ENCODE data around the gene ARID1B.

The ARID1B gene

DNA sequence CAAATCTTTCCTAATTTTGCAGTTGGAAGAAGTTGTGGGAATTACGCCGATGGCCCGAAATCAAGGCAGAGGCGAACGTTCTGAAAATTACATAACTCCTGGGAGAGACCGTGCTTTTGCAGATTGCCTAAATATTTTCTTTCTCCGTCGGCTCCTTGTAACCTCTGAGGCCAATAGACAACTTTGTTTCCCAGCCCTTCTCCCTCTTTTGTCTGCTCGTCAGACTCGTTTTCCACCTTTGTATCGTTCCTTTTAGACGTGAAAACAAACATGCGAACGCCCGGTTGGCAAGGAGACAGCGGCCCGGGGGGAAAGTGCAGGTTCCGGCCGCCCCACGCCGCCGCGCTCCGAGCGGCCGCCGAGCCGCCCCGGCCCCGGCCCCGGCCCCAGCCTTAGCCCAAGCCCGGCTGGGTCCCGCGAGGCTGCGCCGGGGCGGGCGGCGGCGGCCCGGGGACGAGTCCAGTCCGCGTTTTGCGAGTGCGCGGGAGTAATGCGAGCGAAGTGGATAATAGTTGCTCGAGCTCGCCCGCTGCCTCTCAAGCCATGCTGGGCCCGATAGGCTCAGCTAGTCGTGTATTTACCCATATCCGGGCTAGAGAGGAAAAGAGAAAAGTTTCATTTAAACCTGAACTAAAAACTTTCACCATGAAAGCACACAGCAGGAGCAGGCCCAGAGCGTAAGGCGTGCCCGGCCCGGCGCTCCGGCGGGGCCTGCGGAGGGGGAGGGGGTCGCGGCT is at the start of gene ARID1B:
Gene ARID1B, plus strand, starts transcription at position 539 of the 737 bp plus-strand sequence. CDS start 303 bp downstream, outside the sequence.
- H3K36me3 ChIP-seq (ENCODE audit: control insufficient read depth, insufficient read depth, low read length) = no peaks in the 10 kb centered on the region
- no peaks in the 10 kb centered on the region for H3K9me3 ChIP-seq (ENCODE audit: control insufficient read depth, insufficient read depth, low read length)
- no peaks in the 10 kb centered on the region for H3K27me3 ChIP-seq (ENCODE audit: control insufficient read depth, insufficient read depth, low read length)
- H3K4me1 ChIP-seq (ENCODE audit: control insufficient read depth, insufficient read depth, low read length) = peaks cover 59% of the 10 kb centered on the region
- H3K9ac ChIP-seq (ENCODE audit: low read depth, low read length) = peak within 1 kb of the TSS; percentile 92
- peak within 1 kb of the TSS; percentile 90 for H3K4me3 ChIP-seq (ENCODE audit: low read depth, low read length)
- peak within 1 kb of the TSS; percentile 97 for H3K27ac ChIP-seq (ENCODE audit: low read depth, low read length)

DNA sequence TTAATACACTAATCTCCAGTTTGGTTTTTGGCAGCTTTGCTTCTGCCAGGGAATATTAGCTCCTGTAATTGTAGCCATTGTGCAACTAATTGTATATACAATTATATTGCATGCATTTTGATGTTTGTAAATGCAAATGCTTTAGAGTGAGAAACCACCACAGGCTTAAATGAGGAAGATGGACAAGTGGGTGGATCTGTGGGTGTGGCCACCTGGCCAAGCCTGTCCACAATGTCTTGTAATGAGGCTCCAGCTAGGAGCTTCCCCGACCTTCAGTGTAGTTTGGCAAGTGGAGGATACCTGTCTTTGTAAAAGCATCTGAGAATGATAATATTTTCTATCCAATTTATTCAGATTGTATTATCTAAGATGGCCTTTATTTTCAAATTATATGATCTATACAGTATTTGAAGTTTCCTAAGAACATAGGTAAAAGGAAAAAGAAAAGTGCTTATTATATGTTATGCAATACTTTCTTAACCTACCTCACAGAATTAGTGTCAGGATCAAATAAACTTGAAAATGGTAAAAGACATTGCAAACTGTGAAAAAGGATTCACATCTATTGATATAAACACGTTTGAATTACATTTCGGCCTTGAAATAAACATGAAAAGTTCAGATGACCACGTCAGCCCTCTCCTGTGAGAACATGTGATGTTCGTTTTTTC is 49.3 kb upstream of the ARID1B start:
- no peaks in the 10 kb centered on the region; the same call in 1 of the 2 replicates for H3K4me1 ChIP-seq (ENCODE audit: control insufficient read depth, insufficient read depth, low read length)
- H3K27ac ChIP-seq (ENCODE audit: low read depth, low read length) = no peak overlapping the region
- no peaks in the 10 kb centered on the region for H3K9me3 ChIP-seq (ENCODE audit: control insufficient read depth, insufficient read depth, low read length)
- H3K27me3 ChIP-seq (ENCODE audit: control insufficient read depth, insufficient read depth, low read length) = no peaks in the 10 kb centered on the region
- no peak overlapping the region for H3K4me3 ChIP-seq (ENCODE audit: low read depth, low read length)
- no peaks in the 10 kb centered on the region for H3K36me3 ChIP-seq (ENCODE audit: control insufficient read depth, insufficient read depth, low read length)
- H3K9ac ChIP-seq (ENCODE audit: low read depth, low read length) = no peak overlapping the region

DNA sequence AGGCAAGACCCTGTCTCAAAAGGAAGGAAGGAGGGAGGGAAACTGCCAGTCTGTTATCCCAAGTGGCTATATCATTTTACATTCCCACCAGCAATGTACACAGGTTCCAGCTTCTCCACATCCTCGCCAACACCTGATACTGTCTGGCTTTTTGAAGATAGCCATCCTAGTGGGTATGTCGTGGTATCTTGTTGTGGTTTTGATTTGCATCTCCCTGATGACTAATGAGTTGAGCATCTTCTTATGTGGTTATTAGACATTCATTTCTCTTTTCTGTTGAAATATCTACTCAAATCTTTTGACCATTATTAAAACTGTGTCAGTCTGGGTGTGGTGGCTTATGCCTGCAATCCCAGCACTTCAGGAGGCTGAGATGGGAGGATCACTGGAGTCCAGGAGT is 47.9 kb upstream of the ARID1B start:
- H3K27ac ChIP-seq (ENCODE audit: low read depth, low read length) = no peak overlapping the region
- H3K36me3 ChIP-seq (ENCODE audit: control insufficient read depth, insufficient read depth, low read length) = no peaks in the 10 kb centered on the region
- no peaks in the 10 kb centered on the region for H3K27me3 ChIP-seq (ENCODE audit: control insufficient read depth, insufficient read depth, low read length)
- H3K9ac ChIP-seq (ENCODE audit: low read depth, low read length) = no peak overlapping the region
- H3K4me3 ChIP-seq (ENCODE audit: low read depth, low read length) = no peak overlapping the region
- no peaks in the 10 kb centered on the region for H3K9me3 ChIP-seq (ENCODE audit: control insufficient read depth, insufficient read depth, low read length)
- H3K4me1 ChIP-seq (ENCODE audit: control insufficient read depth, insufficient read depth, low read length) = no peaks in the 10 kb centered on the region; the same call in 1 of the 2 replicates

DNA sequence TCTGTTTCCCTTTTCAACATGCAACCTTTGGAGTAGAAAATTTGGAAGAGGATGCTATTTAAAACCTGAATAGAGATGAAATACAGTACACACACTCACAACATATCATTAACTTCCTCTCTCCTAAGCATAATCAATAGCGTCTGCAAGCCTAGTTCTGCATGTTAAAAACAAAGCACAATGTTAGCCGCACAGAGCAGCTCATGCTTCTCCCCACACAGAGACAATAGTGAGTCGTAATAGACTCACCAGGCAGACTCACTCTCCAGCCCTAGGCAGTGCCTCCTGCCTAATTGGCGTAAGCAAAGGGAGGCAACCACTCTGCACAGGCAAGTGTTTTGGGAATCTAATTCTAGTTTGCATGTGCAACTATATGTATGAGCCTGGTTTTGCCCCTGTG is 45.8 kb upstream of the ARID1B start:
- Histone ChIP-seq H3K4me1 (ENCODE audit: control insufficient read depth, insufficient read depth, low read length) (no peaks in the 10 kb centered on the region; the same call in 1 of the 2 replicates), H3K9ac (ENCODE audit: low read depth, low read length) (no peak overlapping the region), H3K36me3 (ENCODE audit: control insufficient read depth, insufficient read depth, low read length) (no peaks in the 10 kb centered on the region), H3K4me3 (ENCODE audit: low read depth, low read length) (no peak overlapping the region), H3K27ac (ENCODE audit: low read depth, low read length) (no peak overlapping the region), H3K27me3 (ENCODE audit: control insufficient read depth, insufficient read depth, low read length) (no peaks in the 10 kb centered on the region), H3K9me3 (ENCODE audit: control insufficient read depth, insufficient read depth, low read length) (no peaks in the 10 kb centered on the region)

DNA sequence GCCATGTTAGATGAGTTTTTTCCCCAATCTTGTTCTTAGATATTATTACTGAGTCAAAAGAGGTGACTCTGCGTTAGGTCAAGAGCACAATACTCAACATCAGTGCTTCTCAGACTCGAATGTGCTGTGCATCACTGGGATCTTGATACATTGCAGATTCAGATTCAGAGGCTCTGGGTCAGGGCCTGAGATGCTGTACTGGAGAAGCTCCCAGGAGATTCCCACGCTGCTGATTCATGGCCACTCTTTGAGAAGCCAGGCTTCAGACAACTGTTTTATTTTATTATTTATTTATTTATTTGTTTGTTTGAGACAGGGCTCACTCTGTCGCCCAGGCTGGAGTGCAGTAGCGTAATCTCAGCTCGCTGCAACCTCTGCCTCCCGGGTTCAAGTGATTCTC is 41.4 kb upstream of the ARID1B start:
- Histone ChIP-seq H3K4me1 (ENCODE audit: control insufficient read depth, insufficient read depth, low read length) (no peaks in the 10 kb centered on the region; the same call in 1 of the 2 replicates), H3K9ac (ENCODE audit: low read depth, low read length) (no peak overlapping the region), H3K9me3 (ENCODE audit: control insufficient read depth, insufficient read depth, low read length) (peaks cover 3% of the 10 kb centered on the region; the same call in 1 of the 2 replicates), H3K27me3 (ENCODE audit: control insufficient read depth, insufficient read depth, low read length) (no peaks in the 10 kb centered on the region), H3K27ac (ENCODE audit: low read depth, low read length) (no peak overlapping the region), H3K4me3 (ENCODE audit: low read depth, low read length) (no peak overlapping the region), H3K36me3 (ENCODE audit: control insufficient read depth, insufficient read depth, low read length) (no peaks in the 10 kb centered on the region)

DNA sequence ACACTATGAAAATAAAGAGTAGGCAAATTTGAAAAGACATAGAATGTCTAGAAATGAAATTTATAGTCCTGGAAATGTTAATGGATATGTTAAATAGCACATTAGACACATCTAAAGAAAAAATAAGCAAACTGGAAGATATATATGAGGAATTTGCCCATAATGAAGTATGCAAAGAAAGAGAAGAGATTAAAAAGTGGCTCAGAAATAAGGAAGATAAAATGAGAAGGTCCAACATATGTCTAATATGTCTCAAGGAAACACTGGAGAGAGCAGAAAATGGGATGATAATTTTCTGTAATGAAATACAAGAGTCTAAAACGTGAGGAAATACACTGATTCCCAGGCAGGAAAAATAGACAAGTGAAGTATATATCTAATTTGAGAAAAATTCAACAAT is 36.6 kb upstream of the ARID1B start:
- H3K27me3 ChIP-seq (ENCODE audit: control insufficient read depth, insufficient read depth, low read length) = no peaks in the 10 kb centered on the region
- H3K9me3 ChIP-seq (ENCODE audit: control insufficient read depth, insufficient read depth, low read length) = peaks cover 6% of the 10 kb centered on the region; the same call in 1 of the 2 replicates
- H3K9ac ChIP-seq (ENCODE audit: low read depth, low read length) = no peak overlapping the region
- H3K4me3 ChIP-seq (ENCODE audit: low read depth, low read length) = no peak overlapping the region
- no peak overlapping the region for H3K27ac ChIP-seq (ENCODE audit: low read depth, low read length)
- no peaks in the 10 kb centered on the region for H3K36me3 ChIP-seq (ENCODE audit: control insufficient read depth, insufficient read depth, low read length)
- no peaks in the 10 kb centered on the region for H3K4me1 ChIP-seq (ENCODE audit: control insufficient read depth, insufficient read depth, low read length)

DNA sequence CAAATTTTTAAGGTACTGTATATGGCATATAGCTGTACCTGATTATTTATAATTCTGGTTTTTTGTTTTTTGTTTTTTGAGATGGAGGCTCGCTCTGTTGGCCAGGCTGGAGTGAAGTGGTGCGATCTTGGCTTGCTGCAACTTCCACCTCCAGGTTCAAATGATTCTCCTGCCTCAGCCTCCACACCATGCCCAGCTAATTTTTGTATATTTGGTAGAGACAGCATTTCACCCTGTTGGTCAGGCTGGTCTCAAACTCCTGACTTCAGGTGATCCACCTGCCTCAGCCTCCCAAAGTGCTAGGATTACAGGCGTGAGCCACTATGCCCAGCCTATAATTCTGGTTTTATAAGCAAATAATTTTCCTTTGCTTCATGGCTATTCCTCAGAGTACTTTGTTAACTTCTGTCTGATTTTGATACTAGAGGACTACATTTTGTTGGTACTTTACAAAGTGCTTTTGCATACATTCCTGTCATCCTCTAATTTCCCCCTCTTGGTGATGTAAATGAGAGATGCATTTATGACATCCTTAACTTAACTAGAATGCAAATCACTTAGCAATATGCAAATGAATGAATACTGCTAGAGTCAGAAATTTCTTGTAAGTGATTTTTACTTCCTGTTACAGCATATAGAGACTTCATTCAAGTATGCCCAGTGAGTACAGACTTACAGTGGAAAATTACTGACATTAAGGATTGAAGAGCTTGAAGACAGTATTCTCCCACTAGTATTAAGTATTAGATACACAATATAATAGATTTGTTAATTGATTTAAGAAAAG is 35.7 kb upstream of the ARID1B start:
- H3K36me3 ChIP-seq (ENCODE audit: control insufficient read depth, insufficient read depth, low read length) = no peaks in the 10 kb centered on the region
- H3K27me3 ChIP-seq (ENCODE audit: control insufficient read depth, insufficient read depth, low read length) = no peaks in the 10 kb centered on the region
- no peaks in the 10 kb centered on the region for H3K4me1 ChIP-seq (ENCODE audit: control insufficient read depth, insufficient read depth, low read length)
- H3K4me3 ChIP-seq (ENCODE audit: low read depth, low read length) = no peak overlapping the region
- no peak overlapping the region for H3K9ac ChIP-seq (ENCODE audit: low read depth, low read length)
- peaks cover 6% of the 10 kb centered on the region; the same call in 1 of the 2 replicates for H3K9me3 ChIP-seq (ENCODE audit: control insufficient read depth, insufficient read depth, low read length)
- no peak overlapping the region for H3K27ac ChIP-seq (ENCODE audit: low read depth, low read length)

DNA sequence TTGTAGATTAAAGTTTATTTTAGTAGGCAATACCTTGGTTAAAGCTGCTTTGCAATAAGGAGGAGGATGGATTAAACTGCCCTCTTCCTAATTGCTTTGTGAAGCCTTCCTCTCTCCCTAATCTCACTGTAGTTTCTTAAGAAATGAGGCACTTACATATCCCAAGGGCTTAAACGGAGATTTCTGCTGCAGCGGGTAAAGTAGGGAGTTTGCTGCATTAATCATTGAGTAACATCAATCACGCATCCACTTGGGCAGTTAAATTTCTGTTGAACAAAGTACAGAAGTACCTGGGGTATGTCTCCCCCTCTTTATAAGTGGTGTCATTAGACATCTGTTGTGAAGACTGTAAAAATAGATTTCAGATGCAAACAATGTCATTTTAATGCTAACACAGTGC is 29.5 kb upstream of the ARID1B start:
- Histone ChIP-seq H3K27ac (ENCODE audit: low read depth, low read length) (no peak overlapping the region), H3K36me3 (ENCODE audit: control insufficient read depth, insufficient read depth, low read length) (no peaks in the 10 kb centered on the region), H3K4me3 (ENCODE audit: low read depth, low read length) (no peak overlapping the region), H3K9ac (ENCODE audit: low read depth, low read length) (no peak overlapping the region), H3K4me1 (ENCODE audit: control insufficient read depth, insufficient read depth, low read length) (peaks cover 6% of the 10 kb centered on the region; the same call in 1 of the 2 replicates), H3K27me3 (ENCODE audit: control insufficient read depth, insufficient read depth, low read length) (no peaks in the 10 kb centered on the region), H3K9me3 (ENCODE audit: control insufficient read depth, insufficient read depth, low read length) (no peaks in the 10 kb centered on the region)

DNA sequence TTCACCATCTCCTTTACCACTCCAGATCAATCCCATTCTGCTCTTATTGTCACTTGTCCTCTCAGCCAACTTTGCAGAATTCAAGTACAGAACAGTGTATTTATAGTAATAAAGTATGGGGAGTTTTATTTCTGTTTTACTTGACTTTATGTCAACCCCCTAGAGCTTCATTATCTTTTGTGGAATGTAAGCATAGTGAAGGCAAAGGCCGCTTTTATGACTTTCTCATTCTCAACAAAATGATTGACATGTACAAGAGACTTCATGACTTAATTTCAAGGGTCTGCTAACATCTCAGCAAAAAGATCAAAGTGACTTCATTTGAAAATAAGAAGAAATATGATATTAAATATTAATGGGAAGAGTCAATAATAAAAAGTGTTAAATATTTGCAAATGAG is 28.7 kb upstream of the ARID1B start:
- Histone ChIP-seq H3K4me3 (ENCODE audit: low read depth, low read length) (no peak overlapping the region), H3K27me3 (ENCODE audit: control insufficient read depth, insufficient read depth, low read length) (no peaks in the 10 kb centered on the region), H3K9me3 (ENCODE audit: control insufficient read depth, insufficient read depth, low read length) (no peaks in the 10 kb centered on the region), H3K27ac (ENCODE audit: low read depth, low read length) (no peak overlapping the region), H3K9ac (ENCODE audit: low read depth, low read length) (no peak overlapping the region), H3K36me3 (ENCODE audit: control insufficient read depth, insufficient read depth, low read length) (no peaks in the 10 kb centered on the region), H3K4me1 (ENCODE audit: control insufficient read depth, insufficient read depth, low read length) (peaks cover 7% of the 10 kb centered on the region; the same call in 1 of the 2 replicates)

DNA sequence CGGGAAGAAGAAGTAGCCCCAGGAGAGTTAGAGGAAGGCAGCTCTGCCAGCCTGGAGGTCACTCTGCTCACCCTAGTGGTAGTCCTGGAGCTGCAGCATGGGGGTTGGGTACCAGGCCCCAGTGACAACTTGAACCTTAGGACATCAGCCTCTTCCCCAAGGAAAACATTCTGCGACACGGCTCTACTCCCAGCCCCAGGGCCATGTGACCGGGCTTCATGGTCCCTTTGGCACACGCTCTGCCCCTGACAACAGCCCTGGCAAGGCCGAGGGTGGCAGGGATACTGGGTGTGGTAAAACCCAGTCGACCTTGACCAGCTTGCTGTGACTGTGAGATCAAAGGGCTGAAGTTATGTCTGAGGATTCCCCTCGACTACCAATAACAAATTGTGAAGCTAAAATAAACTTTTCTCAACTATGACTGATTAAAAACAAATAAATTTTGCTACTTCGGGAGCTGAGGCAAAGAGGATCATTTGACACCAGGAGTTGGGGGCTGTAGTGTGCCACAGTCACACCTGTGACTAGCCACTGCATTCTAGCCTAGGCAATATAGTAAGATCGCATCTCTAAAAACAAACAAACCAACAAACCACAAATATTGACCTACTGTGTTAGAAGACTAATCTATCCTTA is 24.4 kb upstream of the ARID1B start:
- Histone ChIP-seq H3K4me1 (ENCODE audit: control insufficient read depth, insufficient read depth, low read length) (peaks cover 5% of the 10 kb centered on the region; the same call in 1 of the 2 replicates), H3K4me3 (ENCODE audit: low read depth, low read length) (no peak overlapping the region), H3K36me3 (ENCODE audit: control insufficient read depth, insufficient read depth, low read length) (no peaks in the 10 kb centered on the region), H3K9ac (ENCODE audit: low read depth, low read length) (no peak overlapping the region), H3K27me3 (ENCODE audit: control insufficient read depth, insufficient read depth, low read length) (no peaks in the 10 kb centered on the region), H3K9me3 (ENCODE audit: control insufficient read depth, insufficient read depth, low read length) (no peaks in the 10 kb centered on the region), H3K27ac (ENCODE audit: low read depth, low read length) (no peak overlapping the region)
